ENCODE measurements around the gene FGD4. TPM values are rescaled to one million over a fixed set of nuclear protein-coding genes. Genes with fewer than 3 reads are reported as not detected.

FGD4 gene
- total and polyA plus RNA-seq, 2 donors (not counting 3 experiments of a cell fraction or from before 2014, with no cell fraction given) = 6.6 to 44.7 TPM

DNA sequence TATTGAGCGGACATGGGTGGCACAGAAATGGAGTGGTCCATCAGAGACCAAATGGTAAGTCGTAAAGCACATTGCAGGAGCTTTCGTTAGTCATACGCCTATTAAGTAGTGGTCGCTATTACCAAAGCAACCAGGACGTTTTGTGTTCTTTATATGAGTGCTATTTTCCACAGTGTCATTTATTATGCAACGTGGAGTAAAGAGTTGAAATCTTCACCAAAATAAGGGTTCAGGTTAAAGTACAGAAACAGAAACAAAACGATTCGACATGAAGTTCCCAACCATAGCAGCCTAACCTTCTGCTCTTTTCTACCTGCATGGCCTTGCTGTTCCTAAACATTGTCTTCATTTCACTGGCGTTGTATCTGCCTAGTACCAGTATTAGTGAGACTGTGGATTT, 20.1 kb upstream of the FGD4 start:
- no peak overlapping the region for H3K4me2 ChIP-seq (ENCODE audit: insufficient read depth, low read length)
- no peaks in the 10 kb centered on the region for H3K79me2 ChIP-seq (ENCODE audit: control insufficient read depth, insufficient read depth, low read length)
- no peaks in the 10 kb centered on the region for H3K9me1 ChIP-seq (replicated peaks; ENCODE audit: control insufficient read depth, extremely low read depth, insufficient read depth, low read length)
- intact Hi-C loops (cut with micrococcal nuclease) (no loop called here), dilution Hi-C loops (cut with MboI; ENCODE audit: extremely low pct_ligation_motif_present, low sequenced_read_pairs) (no loop called here)
- no peak overlapping the region for H3K4me3 ChIP-seq (replicated peaks in 1 of 3; ENCODE audit: insufficient read depth in 1 of 3, low read depth in 1 of 3, low read length in 3 of 3)
- no TSS peak for BruUV-seq (replicated peaks)
- TF ChIP-seq POLR2A (IDR thresholded peaks at IDR 0.05; ENCODE audit: low read depth, low read length) = no peak
- TF ChIP-seq POLR2AphosphoS5 (IDR thresholded peaks at IDR 0.05; ENCODE audit: insufficient read depth, low read depth, low read length) = no peak
- TF ChIP-seq FOS (IDR thresholded peaks at IDR 0.05; ENCODE audit: borderline replicate concordance, insufficient read depth, low read length) = no peak
- TF ChIP-seq EZH2 (IDR thresholded peaks at IDR 0.05; ENCODE audit: borderline replicate concordance, low read depth, low read length, severe bottlenecking) = no peak
- TF ChIP-seq, protein P1, sequence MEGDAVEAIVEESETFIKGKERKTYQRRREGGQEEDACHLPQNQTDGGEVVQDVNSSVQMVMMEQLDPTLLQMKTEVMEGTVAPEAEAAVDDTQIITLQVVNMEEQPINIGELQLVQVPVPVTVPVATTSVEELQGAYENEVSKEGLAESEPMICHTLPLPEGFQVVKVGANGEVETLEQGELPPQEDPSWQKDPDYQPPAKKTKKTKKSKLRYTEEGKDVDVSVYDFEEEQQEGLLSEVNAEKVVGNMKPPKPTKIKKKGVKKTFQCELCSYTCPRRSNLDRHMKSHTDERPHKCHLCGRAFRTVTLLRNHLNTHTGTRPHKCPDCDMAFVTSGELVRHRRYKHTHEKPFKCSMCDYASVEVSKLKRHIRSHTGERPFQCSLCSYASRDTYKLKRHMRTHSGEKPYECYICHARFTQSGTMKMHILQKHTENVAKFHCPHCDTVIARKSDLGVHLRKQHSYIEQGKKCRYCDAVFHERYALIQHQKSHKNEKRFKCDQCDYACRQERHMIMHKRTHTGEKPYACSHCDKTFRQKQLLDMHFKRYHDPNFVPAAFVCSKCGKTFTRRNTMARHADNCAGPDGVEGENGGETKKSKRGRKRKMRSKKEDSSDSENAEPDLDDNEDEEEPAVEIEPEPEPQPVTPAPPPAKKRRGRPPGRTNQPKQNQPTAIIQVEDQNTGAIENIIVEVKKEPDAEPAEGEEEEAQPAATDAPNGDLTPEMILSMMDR (IDR thresholded peaks at IDR 0.05; ENCODE audit: extremely low read depth in 1 of 2, insufficient read depth in 1 of 2, low read depth in 1 of 2, low read length in 2 of 2) = no peak
- no peak for TF ChIP-seq MYC (IDR thresholded peaks at IDR 0.05; ENCODE audit: low read depth, low read length)
- TF ChIP-seq, protein P2, sequence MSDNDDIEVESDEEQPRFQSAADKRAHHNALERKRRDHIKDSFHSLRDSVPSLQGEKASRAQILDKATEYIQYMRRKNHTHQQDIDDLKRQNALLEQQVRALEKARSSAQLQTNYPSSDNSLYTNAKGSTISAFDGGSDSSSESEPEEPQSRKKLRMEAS (IDR thresholded peaks at IDR 0.05; ENCODE audit: insufficient read depth, insufficient read length) = no peak
- TF ChIP-seq GATA2 (IDR thresholded peaks at IDR 0.05; ENCODE audit: insufficient read depth, insufficient read length, low read depth, low read length) = no peak
- TF ChIP-seq JUN (IDR thresholded peaks at IDR 0.05; ENCODE audit: borderline replicate concordance, insufficient read depth, insufficient read length, low read depth) = no peak
- no peaks in the 10 kb centered on the region for H3K36me3 ChIP-seq (ENCODE audit: control insufficient read depth in 2 of 2, extremely low read depth in 1 of 2, insufficient read depth in 2 of 2, low read length in 2 of 2)
- no peaks in the 10 kb centered on the region for H3K9me3 ChIP-seq (replicated peaks; ENCODE audit: control insufficient read depth, insufficient read depth, low read length)
- ChIA-PET CTCF (interaction anchor here (0.7 to 1.4 kb wide), 3 partner anchors 14 to 293 kb away, joined by 3 to 7 read pairs (median 5); no protein-coding TSS in a partner anchor), POLR2A (no interaction called here)
- H3K27me3 ChIP-seq (ENCODE audit: control insufficient read depth in 2 of 2, insufficient read depth in 2 of 2, low read length in 2 of 2) = no peaks in the 10 kb centered on the region
- FAIRE-seq (no peak), DNase-seq (ENCODE audit: low read depth, low spot score) (no peak)
- H3K27ac ChIP-seq (ENCODE audit: insufficient read depth, low read depth, low read length) = no peak overlapping the region
- no peak overlapping the region for H2AFZ ChIP-seq (ENCODE audit: low read depth, low read length)
- no peak overlapping the region for H3K9ac ChIP-seq (replicated peaks; ENCODE audit: extremely low read depth, insufficient read depth, low read length)
- no peaks in the 10 kb centered on the region for H3K4me1 ChIP-seq (ENCODE audit: control insufficient read depth, extremely low read depth, insufficient read depth, low read length)
- no peaks in the 10 kb centered on the region for H4K20me1 ChIP-seq (replicated peaks; ENCODE audit: control insufficient read depth, extremely low read depth, insufficient read depth, low read length)

Measured in endothelial cell of umbilical vein (primary cell).